ENCODE data around the gene ITPR1.
A peak's percentile ranks its signal among the peaks of the same experiment; 100 is the strongest.

ITPR1 gene

DNA sequence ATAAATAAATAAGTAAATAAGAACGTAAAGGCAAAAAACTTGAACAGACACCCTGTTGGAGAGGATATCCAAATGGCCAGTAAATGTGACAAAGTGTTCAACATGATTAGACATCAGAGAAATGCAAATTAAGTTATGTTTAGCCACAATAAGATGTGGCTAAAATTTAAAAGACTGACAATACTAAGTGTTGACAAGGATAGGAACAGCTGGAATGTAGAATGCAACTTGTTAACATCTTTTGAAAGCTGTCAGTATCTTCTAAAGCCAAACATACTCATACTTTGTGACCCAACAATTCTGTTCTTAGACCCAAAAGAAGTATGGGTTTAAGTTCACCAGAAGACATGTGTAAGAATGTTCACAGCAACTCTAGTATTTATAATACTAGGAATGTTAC lies 197.1 kb downstream of the ITPR1 start:
- no peak for DNase-seq

- DNase-seq = no peak
Measured at GRCh38 chr3:4693620-4694019, 200.5 kb downstream of the ITPR1 start.

GRCh38 chr3:4695846-4696245 lies 202.7 kb downstream of the ITPR1 start:
- DNase-seq = no peak

DNA sequence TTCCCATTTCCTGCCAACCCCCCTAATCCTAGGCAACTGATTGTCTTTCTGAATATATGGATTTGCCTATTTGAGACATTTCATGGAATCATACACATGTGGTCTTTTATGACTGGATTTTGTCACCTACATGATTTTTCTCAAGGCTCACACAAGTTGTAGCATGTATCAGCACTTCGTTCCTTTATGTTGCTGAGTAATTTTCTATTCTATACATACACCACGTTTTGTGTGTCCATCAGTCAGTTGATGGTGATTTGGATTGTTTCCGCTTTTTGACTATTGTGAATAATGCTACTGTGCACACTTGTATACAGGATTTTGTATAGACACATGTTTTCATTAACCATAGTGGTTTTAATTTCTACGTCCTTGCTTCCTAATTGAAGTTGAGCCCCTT lies 203.1 kb downstream of the ITPR1 start:
- DNase-seq = no peak

DNA sequence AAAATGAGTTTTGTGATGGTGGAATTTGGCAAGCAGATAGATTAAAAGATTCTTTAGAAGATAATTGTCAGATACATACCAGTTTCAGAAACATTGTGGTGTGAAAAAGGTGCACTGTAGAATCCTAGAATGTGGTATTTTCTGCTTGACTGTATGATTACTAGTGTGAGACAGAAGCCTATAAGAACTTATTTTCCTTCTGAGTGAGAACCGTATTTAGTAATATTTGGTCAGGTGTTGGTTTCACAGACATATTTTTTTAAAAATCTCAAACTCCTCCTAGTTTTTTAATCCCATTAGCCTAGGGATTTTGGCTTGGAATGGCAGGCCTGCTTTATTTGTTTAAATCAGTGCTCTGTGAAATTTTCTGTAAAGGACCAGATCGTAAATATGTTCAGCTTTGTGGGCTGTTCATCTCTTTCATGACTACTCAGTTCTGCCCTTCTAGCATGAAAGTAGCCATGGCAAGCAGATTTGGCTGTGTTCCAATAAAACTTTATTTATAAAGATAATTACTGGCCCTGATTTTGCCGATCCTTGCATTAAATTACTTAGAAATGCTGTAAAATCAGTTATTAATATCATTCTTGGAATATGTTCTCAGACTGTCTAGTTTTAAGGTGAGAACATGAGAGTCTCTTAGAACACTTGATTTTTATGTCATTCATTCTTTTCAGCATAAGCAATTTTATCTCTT lies 205.1 kb downstream of the ITPR1 start:
- DNase-seq = no peak

DNA sequence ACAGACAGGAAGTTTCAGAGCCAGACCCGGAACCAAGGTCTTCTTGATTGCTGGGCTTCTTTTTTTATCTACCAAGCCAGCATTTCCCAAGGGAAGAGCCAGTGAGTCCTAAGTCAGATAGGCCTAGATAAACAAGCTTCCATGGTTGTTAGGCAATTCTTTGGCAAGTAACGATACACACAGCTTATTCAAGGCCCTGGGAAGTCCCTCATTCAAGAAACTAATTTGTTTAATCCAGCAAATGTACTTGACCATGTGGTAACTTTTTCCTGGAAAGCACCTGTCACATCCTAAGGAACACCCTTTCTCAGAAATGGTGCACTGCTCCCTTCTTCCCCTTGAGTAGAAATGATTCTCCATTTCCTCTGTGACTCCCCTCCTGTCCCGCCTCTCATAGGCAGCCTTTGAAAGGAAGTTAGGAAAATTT lies 209.9 kb downstream of the ITPR1 start:
- DNase-seq = no peak

DNA sequence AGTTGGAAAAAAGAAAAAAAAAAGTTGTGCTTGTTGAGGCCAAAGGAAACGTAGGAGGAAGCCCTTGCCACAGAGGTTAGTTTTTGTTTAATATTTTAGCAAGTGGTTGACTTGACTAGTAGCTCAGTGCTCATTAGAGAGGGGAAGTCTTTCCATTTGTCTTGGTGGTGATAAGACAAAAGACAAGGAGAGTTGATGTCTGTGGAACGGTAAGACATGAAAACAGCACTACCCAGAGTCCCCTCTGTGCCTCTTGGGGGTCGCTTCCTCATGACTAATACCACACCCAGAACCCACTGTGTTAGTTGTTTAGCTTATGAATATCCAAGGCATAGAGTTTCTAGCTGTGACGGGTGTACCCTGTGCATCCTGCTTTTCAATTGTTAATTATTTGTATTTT lies 211.4 kb downstream of the ITPR1 start:
- DNase-seq = no peak

DNA sequence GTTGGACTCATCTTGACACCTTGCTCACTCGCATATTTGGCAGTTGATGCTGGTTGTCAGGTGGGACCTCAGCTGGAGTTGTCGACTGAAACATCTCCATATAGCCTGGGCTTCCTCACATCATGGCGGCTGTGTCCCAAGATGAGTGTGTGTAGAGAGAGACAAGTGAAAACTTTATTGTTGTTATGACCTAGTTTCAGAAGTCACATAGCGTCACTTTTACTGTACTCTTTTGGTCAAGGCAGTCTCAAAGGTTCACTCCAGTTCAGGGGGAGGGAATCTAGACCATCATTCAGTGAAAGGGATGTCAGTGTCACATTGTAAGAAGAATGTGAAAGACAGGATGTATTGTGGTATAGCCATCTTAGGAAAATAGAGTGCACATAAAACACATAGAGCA lies 214.2 kb downstream of the ITPR1 start:
- no peak for DNase-seq

GRCh38 chr3:4708230-4708629 lies 215.1 kb downstream of the ITPR1 start:
- DNase-seq = no peak

GRCh38 chr3:4709341-4709740 lies 216.2 kb downstream of the ITPR1 start:
- DNase-seq = no peak

GRCh38 chr3:4710191-4710590 lies 217.0 kb downstream of the ITPR1 start:
- DNase-seq = no peak

DNA sequence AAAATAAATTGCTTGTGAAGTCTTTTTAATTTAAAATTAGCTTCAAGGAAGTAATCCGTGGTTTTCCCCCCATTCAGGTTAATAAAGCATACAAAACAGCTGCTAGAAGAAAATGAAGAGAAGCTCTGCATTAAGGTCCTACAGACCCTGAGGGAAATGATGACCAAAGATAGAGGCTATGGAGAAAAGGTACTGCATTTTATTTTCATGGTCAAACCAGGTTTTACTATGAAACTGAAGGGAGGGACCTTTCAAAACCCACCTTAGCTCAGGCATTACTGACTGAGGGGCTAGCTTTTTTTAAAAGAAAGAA lies 218.5 kb downstream of the ITPR1 start:
- no peak for DNase-seq

- DNase-seq = no peak
Measured at GRCh38 chr3:4712109-4712508, 219.0 kb downstream of the ITPR1 start.

GRCh38 chr3:4714045-4714444 lies 220.9 kb downstream of the ITPR1 start:
- DNase-seq = no peak

DNA sequence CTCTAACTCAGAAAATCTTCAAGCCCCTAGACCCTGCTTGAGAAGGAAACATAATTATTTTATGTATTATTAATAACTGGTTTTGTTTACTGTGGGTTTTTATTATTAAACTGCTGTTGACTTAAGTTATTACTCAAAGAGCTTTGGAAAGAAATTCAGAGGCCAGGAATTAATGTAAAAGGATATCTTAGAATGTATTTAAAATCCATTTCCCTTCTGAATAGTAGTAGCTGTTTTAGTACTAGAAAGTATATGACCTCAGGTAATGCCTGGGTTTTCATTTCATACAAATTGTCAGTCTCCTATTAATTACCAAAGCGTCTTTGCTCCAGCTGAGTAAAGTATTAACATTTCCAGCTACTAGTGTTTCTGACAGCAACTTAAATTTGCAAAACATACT lies 223.1 kb downstream of the ITPR1 start:
- no peak for DNase-seq

- DNase-seq = no peak
Measured at GRCh38 chr3:4716706-4717362, 223.7 kb downstream of the ITPR1 start.

DNA sequence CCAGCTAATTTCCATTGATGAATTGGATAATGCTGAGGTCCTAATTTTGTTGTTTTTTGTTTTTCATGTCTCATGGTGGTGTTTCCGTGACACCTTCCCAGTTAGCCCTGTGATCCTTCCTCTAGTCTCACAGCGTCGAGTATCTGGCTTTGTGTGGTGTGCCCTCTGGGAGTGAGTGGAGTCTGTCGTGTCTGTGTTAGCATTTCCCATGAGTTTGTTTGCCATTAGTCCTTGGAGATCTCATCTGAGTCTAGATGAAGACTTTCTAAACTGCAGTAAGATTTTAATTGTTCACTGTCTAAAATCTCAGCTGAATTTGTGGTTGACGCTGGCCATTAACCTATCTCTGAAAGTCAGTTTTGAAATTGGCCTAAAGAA lies 224.2 kb downstream of the ITPR1 start:
- no peak for DNase-seq

DNA sequence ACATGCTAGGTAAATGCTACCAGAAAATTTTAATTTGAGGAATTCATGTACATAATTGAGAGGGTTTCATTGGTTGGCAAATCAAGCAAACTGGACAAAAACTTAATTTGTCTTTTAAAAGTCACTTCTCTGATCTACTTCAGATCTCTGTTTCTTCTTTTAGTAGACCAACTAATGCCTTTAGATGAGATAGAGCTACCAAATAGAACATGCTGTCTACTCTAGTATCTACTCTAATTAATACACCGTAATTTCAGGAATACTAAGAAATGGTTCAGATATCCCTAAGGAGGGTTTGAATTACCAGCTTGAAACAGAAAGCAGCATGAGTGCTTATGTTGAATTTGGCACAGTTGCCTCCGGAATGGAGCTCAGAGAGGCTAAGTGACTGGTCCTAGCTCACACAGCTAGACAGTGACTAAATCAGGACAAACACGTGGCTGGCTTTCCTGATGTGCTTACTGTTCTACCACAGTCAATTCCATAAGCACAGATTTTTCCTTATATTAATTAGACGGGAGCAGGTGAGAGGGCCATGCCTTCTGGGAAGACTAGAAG lies 225.1 kb downstream of the ITPR1 start:
- no peak for DNase-seq

- DNase-seq = no peak
Measured at GRCh38 chr3:4719046-4719501, 225.9 kb downstream of the ITPR1 start.

DNA sequence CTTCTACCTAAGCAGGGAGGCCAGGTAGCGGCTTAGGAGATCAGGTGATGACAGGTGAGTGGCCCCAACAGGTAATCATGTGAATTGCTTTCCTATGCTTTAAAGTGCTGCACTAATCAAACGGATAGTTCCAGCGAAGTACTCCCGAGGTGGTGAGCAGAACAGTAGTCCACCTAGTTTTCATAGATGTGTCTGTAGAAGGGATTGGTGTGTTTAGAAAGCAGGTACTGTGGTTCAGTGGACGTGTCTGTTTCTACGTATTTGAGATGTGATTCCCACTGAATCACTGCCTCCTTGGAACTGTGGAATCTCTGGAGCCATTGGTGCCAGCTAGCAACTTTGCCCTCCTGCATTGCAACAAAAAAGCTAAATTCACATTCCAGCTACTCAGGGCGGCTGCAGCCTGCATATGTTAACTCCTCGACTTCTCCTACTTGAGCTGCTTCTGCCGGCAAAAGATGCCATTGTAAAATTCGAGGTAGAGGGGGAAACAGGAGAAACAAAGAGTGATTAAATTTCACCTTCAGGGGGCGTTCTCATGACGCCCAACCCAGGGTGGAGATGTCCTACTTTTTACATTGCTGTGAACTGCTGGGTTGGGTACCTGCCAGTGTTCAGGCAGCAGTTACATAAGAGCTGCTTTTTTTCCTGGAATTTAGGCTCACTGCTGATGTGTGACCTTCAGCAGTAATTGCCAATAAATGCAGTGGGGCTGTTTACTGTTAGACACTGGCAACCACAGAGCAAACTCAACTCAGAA lies 227.3 kb downstream of the ITPR1 start:
- peak; percentile 33 for DNase-seq

DNA sequence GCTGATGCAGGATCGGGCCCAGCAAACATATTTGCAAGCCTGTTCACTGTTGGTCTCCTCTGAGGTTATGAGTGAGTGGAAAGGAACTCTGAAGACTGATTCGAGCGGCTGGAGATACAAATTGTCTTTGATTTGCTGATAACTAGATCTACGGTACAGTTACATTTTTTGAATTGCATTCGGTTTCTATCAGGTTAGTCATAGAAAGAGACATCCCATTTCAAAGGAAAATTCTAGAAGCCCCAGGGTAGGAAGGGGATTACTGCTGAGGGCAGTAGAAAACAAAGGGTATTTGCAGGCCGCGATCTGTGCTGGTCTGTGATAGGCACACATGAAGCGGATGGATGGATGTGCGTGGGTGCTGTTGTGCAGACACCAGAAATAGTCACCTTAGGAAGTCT lies 228.4 kb downstream of the ITPR1 start:
- DNase-seq = no peak

DNA sequence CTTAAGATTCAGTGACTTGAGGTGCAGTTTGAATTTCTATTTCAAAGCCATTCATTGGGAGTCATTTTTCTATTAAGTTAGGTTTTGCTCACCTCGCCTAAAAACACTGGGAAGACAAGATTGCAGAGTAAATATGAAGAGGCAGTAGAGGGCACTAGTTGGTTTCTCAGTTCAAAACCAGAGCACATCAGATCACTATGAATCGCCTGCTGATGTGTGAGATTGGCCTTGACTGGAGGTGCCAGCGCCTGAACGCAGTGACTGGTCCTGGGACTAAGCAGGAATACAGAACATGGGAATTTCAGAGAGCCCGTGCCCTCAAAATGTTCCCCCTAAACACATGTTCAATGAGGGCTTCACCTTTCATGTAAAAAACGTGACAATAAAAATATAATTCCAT lies 229.0 kb downstream of the ITPR1 start:
- no peak for DNase-seq

- DNase-seq = no peak
Measured at GRCh38 chr3:4724051-4724629, 231.0 kb downstream of the ITPR1 start.

- no peak for DNase-seq
Measured at GRCh38 chr3:4726549-4726948, 233.4 kb downstream of the ITPR1 start.
